ENCODE data around the gene KBTBD6. TPM values are rescaled to one million over a fixed set of nuclear protein-coding genes. Genes with fewer than 3 reads are reported as not detected.

Gene KBTBD6
- total and polyA plus RNA-seq, 10 of the 15 experiments (the other 5 are each of a cell fraction or from before 2014, with no cell fraction given), result 1.9 to 5.3 (median 3.8) TPM

DNA sequence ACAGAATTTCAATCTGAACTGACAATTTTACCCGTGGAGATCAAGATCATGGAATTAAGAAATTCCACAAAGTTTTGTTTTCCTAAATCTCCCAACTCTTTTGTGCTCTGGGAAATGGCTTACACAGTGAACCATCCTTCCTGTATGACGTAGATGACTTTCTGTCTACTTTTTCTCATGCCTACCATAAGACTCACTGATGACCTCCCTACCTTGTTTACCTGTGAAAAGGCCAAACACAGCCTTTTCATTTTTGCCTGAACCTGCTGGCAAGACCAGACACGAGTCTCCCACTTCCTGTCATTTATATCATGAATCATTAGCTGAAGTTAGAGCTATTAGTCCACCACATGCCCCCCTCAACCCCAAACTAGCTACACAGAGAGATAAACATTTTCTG is 4.6 kb upstream of the KBTBD6 start:
- 43% methylated on average over 3 of the region's 3 CpGs for WGBS (ENCODE audit: insufficient coverage, insufficient replicate concordance, low lambda C conversion rate, missing lambda C conversion rate)
- in situ Hi-C loops (cut with MboI), result no loop called here
- no peak overlapping the region for H2AFZ ChIP-seq (ENCODE audit: control insufficient read depth, low read depth, low read length)
- DNase-seq (ENCODE audit: low read depth, low spot score) (no peak), FAIRE-seq (no peak), ATAC-seq (no peak)
- no peaks in the 10 kb centered on the region for H4K20me1 ChIP-seq (ENCODE audit: control insufficient read depth, insufficient read depth)
- ChIA-PET RAD21 (ENCODE audit: unreplicated experiment) (no interaction called here), CTCF (no interaction called here), SMC1A (ENCODE audit: uncharacterized antibody, unreplicated experiment) (no interaction called here), POLR2A (interaction anchor here (0.5 to 0.6 kb wide), 2 partner anchors 8 to 1136 kb away, joined by 3 read pairs; no protein-coding TSS in a partner anchor)
- no peak overlapping the region for H3K4me2 ChIP-seq (ENCODE audit: control insufficient read depth, insufficient read depth)
- H3K27ac ChIP-seq (ENCODE audit: control insufficient read depth, insufficient read depth), result no peak overlapping the region
- H3K9ac ChIP-seq (ENCODE audit: control insufficient read depth, insufficient read depth, low read length), result no peak overlapping the region
- intact Hi-C loops (cut with micrococcal nuclease; ENCODE audit: unreplicated experiment), result loop anchor here (10.0 kb wide), 1 partner anchor 162 kb away; no protein-coding TSS in a partner anchor
- H3K4me1 ChIP-seq (ENCODE audit: control insufficient read depth, insufficient read depth, low read length), result peaks cover 6% of the 10 kb centered on the region; the same call in 1 of the 2 replicates
- H3K27me3 ChIP-seq (replicated peaks in 1 of 2; ENCODE audit: control insufficient read depth in 2 of 2, insufficient read depth in 2 of 2, low read length in 1 of 2), result no peaks in the 10 kb centered on the region
- no peak overlapping the region for H3K4me3 ChIP-seq
- H3K36me3 ChIP-seq (ENCODE audit: control insufficient read depth in 2 of 2, insufficient read depth in 2 of 2, low read length in 1 of 2), result no peaks in the 10 kb centered on the region
- H3K9me3 ChIP-seq (replicated peaks; ENCODE audit: control insufficient read depth, insufficient read depth, low read length), result no peaks in the 10 kb centered on the region
- H3K79me2 ChIP-seq (ENCODE audit: control insufficient read depth, insufficient read depth, low read length), result peaks cover 10% of the 10 kb centered on the region
- no TSS peak for BruUV-seq (replicated peaks)
- no peak for TF ChIP-seq TCF7 (IDR thresholded peaks at IDR 0.05; ENCODE audit: borderline replicate concordance)
- no peak for TF ChIP-seq ATF3 (IDR thresholded peaks at IDR 0.05; ENCODE audit: borderline replicate concordance, extremely low read depth, low read depth, low read length)
- TF ChIP-seq DPF2 (IDR thresholded peaks at IDR 0.05), result no peak
- TF ChIP-seq EP300 (IDR thresholded peaks at IDR 0.05; ENCODE audit: borderline replicate concordance in 1 of 2, control insufficient read depth in 1 of 2, low read depth in 2 of 2, low read length in 2 of 2), result no peak
- no peak for TF ChIP-seq HDAC6 (IDR thresholded peaks at IDR 0.05; ENCODE audit: unreplicated experiment)
- no peak for TF ChIP-seq KAT2A (conservative IDR thresholded peaks at IDR 0.05; ENCODE audit: control insufficient read depth, low read depth, low read length)
- TF ChIP-seq JUND (IDR thresholded peaks at IDR 0.05; ENCODE audit: low read depth, low read length), result no peak
- TF ChIP-seq CBX5 (IDR thresholded peaks at IDR 0.05; ENCODE audit: low read depth), result no peak
- no peak for TF ChIP-seq MYC (IDR thresholded peaks at IDR 0.05; ENCODE audit: insufficient read depth, insufficient read length, insufficient replicate concordance, low read length, severe bottlenecking)
- TF ChIP-seq NKRF (conservative IDR thresholded peaks at IDR 0.05), result no peak
- no peak for TF ChIP-seq EZH2 (IDR thresholded peaks at IDR 0.05; ENCODE audit: borderline replicate concordance, control insufficient read depth, low read depth, low read length)
- no peak for TF ChIP-seq SIN3A (IDR thresholded peaks at IDR 0.05; ENCODE audit: low read depth, low read length)
- TF ChIP-seq FOS (IDR thresholded peaks at IDR 0.05; ENCODE audit: borderline replicate concordance, extremely low read depth, insufficient read length), result no peak
- TF ChIP-seq SMARCA5 (IDR thresholded peaks at IDR 0.05), result no peak
- no peak for TF ChIP-seq BCL11A (IDR thresholded peaks at IDR 0.05; ENCODE audit: low read depth, low read length)
- TF ChIP-seq ETV6 (conservative IDR thresholded peaks at IDR 0.05 in 1 of 2, IDR thresholded peaks at IDR 0.05 in 1 of 2; ENCODE audit: borderline replicate concordance in 1 of 2, low read depth in 1 of 2), result no peak
- no peak for TF ChIP-seq ZNF622 (IDR thresholded peaks at IDR 0.05)
- no peak for TF ChIP-seq STAT1 (conservative IDR thresholded peaks at IDR 0.05)
- no peak for TF ChIP-seq ZZZ3 (IDR thresholded peaks at IDR 0.05; ENCODE audit: control insufficient read depth, insufficient read length, low read depth)

Data from GM12878 (cell line).